ENCODE measurements around the gene SHC3.

The SHC3 gene

DNA sequence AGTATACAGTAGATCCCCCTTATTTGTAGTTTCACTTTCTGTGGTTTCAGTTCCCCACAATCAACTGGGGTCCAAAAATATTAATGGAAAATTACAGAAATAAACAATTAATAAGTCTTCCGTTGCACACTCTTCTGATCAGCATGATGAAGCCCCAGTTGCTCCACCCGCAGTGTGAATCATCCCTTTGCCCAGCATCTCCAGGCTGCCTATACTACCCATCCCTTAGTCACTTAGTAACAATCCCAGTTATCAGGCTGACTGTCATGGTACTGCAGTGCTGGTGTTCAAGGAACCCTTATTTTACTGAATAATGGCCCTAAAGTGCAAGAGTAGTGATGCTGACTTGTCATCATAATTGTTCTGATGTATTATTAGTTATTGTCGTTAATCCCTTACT, 28.9 kb downstream of the SHC3 start:
- Histone ChIP-seq H4K8ac (ENCODE audit: low read depth, low read length) (no peak overlapping the region), H3K36me3 (ENCODE audit: control insufficient read depth in 1 of 2, insufficient read depth in 2 of 2, low read length in 2 of 2) (no peaks in the 10 kb centered on the region), H2AK5ac (ENCODE audit: low read length) (no peak overlapping the region), H3K27ac (ENCODE audit: low read depth, low read length) (no peak overlapping the region), H4K91ac (ENCODE audit: low read depth, low read length) (no peak overlapping the region), H3K4me2 (ENCODE audit: low read length) (no peak overlapping the region), H2BK120ac (ENCODE audit: insufficient read depth, low read length, poor library complexity) (no peak overlapping the region), H3K79me2 (ENCODE audit: control insufficient read depth, insufficient read depth, low read length, poor library complexity) (no peaks in the 10 kb centered on the region), H4K12ac (ENCODE audit: low read depth, low read length) (no peak overlapping the region), H3K9ac (ENCODE audit: low read length) (no peak overlapping the region), H2AFZ (ENCODE audit: insufficient read depth, low read length, poor library complexity) (no peak overlapping the region), H3K4me3 (ENCODE audit: low read depth, low read length) (no peak overlapping the region), H3K9me3 (ENCODE audit: insufficient read depth, low read depth, low read length) (no peaks in the 10 kb centered on the region), H3K14ac (ENCODE audit: low read length) (no peak overlapping the region), H3K4ac (ENCODE audit: low read depth, low read length) (no peak overlapping the region), H2BK12ac (ENCODE audit: low read length) (no peak overlapping the region), H3K23ac (ENCODE audit: low read length) (no peak overlapping the region), H2BK5ac (ENCODE audit: low read depth, low read length, poor library complexity) (no peak overlapping the region), H3K4me1 (ENCODE audit: control insufficient read depth in 1 of 2, insufficient read depth in 2 of 2, low read length in 2 of 2) (no peaks in the 10 kb centered on the region), H3K18ac (ENCODE audit: low read length) (no peak overlapping the region), H3K27me3 (ENCODE audit: insufficient read depth, low read length) (no peaks in the 10 kb centered on the region), H3K79me1 (ENCODE audit: low read length) (no peaks in the 10 kb centered on the region)
- peak; percentile 53 to 64 for DNase-seq
- WGBS (ENCODE audit: extremely low coverage, insufficient coverage, insufficient read length) = no CpG with 5 or more reads among the region's 3 CpGs

DNA sequence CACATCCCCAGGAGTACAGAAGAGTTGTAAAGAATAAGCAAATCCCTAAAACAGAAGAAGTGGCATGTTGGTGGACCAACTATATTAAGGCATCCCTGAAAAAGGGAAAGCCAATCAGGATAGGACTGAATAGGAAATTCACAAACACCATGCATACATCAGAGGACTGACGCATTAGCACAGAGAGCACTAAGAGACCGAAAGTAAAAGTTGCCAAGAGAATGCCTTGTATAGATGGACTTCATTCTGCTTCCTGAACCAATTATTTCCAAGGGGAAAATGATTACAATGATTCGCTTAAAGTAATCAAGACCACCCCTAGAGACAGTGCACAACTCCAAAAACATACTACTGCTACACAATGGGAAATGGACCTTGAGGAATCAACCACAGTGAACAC, 33.5 kb downstream of the SHC3 start:
- H3K14ac ChIP-seq (ENCODE audit: low read length) = no peak overlapping the region
- no peaks in the 10 kb centered on the region for H3K36me3 ChIP-seq (ENCODE audit: control insufficient read depth in 1 of 2, insufficient read depth in 2 of 2, low read length in 2 of 2)
- H4K91ac ChIP-seq (ENCODE audit: low read depth, low read length) = no peak overlapping the region
- no peak overlapping the region for H2BK5ac ChIP-seq (ENCODE audit: low read depth, low read length, poor library complexity)
- DNase-seq = no peak
- H3K18ac ChIP-seq (ENCODE audit: low read length) = no peak overlapping the region
- no peak overlapping the region for H3K27ac ChIP-seq (ENCODE audit: low read depth, low read length)
- no peak overlapping the region for H2AFZ ChIP-seq (ENCODE audit: insufficient read depth, low read length, poor library complexity)
- H3K4me2 ChIP-seq (ENCODE audit: low read length) = no peak overlapping the region
- H3K4me3 ChIP-seq (ENCODE audit: low read depth, low read length) = no peak overlapping the region
- H3K23ac ChIP-seq (ENCODE audit: low read length) = no peak overlapping the region
- H4K12ac ChIP-seq (ENCODE audit: low read depth, low read length) = no peak overlapping the region
- H3K9me3 ChIP-seq (ENCODE audit: insufficient read depth, low read depth, low read length) = no peaks in the 10 kb centered on the region
- WGBS (ENCODE audit: extremely low coverage, insufficient coverage, insufficient read length) = no CpG with 5 or more reads among the region's 3 CpGs
- no peak overlapping the region for H2AK5ac ChIP-seq (ENCODE audit: low read length)
- H3K4ac ChIP-seq (ENCODE audit: low read depth, low read length) = no peak overlapping the region
- H2BK12ac ChIP-seq (ENCODE audit: low read length) = no peak overlapping the region
- H2BK120ac ChIP-seq (ENCODE audit: insufficient read depth, low read length, poor library complexity) = no peak overlapping the region
- no peak overlapping the region for H4K8ac ChIP-seq (ENCODE audit: low read depth, low read length)
- no peaks in the 10 kb centered on the region for H3K4me1 ChIP-seq (ENCODE audit: control insufficient read depth in 1 of 2, insufficient read depth in 2 of 2, low read length in 2 of 2)
- H3K79me1 ChIP-seq (ENCODE audit: low read length) = no peaks in the 10 kb centered on the region
- no peaks in the 10 kb centered on the region for H3K27me3 ChIP-seq (ENCODE audit: insufficient read depth, low read length)
- H3K79me2 ChIP-seq (ENCODE audit: control insufficient read depth, insufficient read depth, low read length, poor library complexity) = no peaks in the 10 kb centered on the region
- no peak overlapping the region for H3K9ac ChIP-seq (ENCODE audit: low read length)

DNA sequence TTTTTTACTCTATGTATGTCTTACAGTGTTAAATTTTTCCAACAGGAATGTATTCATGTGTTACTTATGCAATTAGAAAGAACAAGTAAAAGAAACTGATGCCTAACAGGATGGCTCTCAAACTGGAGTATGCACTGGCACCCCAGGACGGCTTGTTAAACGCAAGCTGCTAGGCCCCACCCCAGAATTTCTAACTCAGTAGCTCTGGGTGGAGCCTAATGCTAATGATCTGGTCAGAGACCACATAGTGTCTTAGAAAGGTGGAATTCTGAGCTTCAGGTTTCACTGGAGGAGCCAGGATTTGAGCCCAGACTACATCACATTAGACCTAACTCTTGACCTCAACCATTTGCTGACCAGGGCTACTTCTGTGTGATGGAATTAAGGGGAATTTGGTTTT, 34.4 kb downstream of the SHC3 start:
- Histone ChIP-seq H4K8ac (ENCODE audit: low read depth, low read length) (no peak overlapping the region), H3K79me1 (ENCODE audit: low read length) (no peaks in the 10 kb centered on the region), H3K23ac (ENCODE audit: low read length) (no peak overlapping the region), H2AK5ac (ENCODE audit: low read length) (no peak overlapping the region), H3K36me3 (ENCODE audit: control insufficient read depth in 1 of 2, insufficient read depth in 2 of 2, low read length in 2 of 2) (no peaks in the 10 kb centered on the region), H3K27ac (ENCODE audit: low read depth, low read length) (no peak overlapping the region), H3K9me3 (ENCODE audit: insufficient read depth, low read depth, low read length) (no peaks in the 10 kb centered on the region), H3K18ac (ENCODE audit: low read length) (no peak overlapping the region), H3K79me2 (ENCODE audit: control insufficient read depth, insufficient read depth, low read length, poor library complexity) (no peaks in the 10 kb centered on the region), H4K91ac (ENCODE audit: low read depth, low read length) (no peak overlapping the region), H2BK5ac (ENCODE audit: low read depth, low read length, poor library complexity) (no peak overlapping the region), H3K14ac (ENCODE audit: low read length) (no peak overlapping the region), H3K27me3 (ENCODE audit: insufficient read depth, low read length) (no peaks in the 10 kb centered on the region), H2BK120ac (ENCODE audit: insufficient read depth, low read length, poor library complexity) (no peak overlapping the region), H2BK12ac (ENCODE audit: low read length) (no peak overlapping the region), H3K4ac (ENCODE audit: low read depth, low read length) (no peak overlapping the region), H4K12ac (ENCODE audit: low read depth, low read length) (no peak overlapping the region), H3K4me1 (ENCODE audit: control insufficient read depth in 1 of 2, insufficient read depth in 2 of 2, low read length in 2 of 2) (no peaks in the 10 kb centered on the region), H3K4me2 (ENCODE audit: low read length) (no peak overlapping the region), H2AFZ (ENCODE audit: insufficient read depth, low read length, poor library complexity) (no peak overlapping the region), H3K4me3 (ENCODE audit: low read depth, low read length) (no peak overlapping the region), H3K9ac (ENCODE audit: low read length) (no peak overlapping the region)
- WGBS (ENCODE audit: extremely low coverage, insufficient coverage, insufficient read length) = no CpG with 5 or more reads among the region's 2 CpGs
- no peak for DNase-seq

DNA sequence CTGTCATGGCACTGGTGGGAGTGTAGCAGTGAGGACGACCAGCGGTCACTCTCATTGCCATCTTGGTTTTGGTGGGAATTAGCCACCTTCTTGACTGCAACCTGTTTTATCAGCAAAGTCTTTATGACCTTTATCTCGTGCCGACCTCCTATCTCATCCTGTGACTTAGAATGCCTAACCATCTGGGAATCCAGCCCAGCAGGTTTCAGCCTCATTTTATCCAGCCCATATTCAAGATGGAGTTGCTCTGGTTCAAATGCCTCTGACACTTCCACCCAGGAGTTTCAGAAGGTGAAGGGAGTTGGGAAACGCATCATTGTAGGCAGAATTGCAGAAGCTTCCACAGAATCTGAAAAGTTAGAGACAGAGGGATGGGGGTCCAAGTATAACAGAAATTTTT, 35.4 kb downstream of the SHC3 start:
- DNase-seq = peak; percentile 74 to 85
- Histone ChIP-seq H3K79me1 (ENCODE audit: low read length) (no peaks in the 10 kb centered on the region), H3K9ac (ENCODE audit: low read length) (no peak overlapping the region), H3K4me1 (ENCODE audit: control insufficient read depth in 1 of 2, insufficient read depth in 2 of 2, low read length in 2 of 2) (peaks cover 0 to 3% of the 10 kb centered on the region in 2 experiments), H3K36me3 (ENCODE audit: control insufficient read depth in 1 of 2, insufficient read depth in 2 of 2, low read length in 2 of 2) (no peaks in the 10 kb centered on the region), H3K9me3 (ENCODE audit: insufficient read depth, low read depth, low read length) (no peaks in the 10 kb centered on the region), H2BK12ac (ENCODE audit: low read length) (no peak overlapping the region), H3K79me2 (ENCODE audit: control insufficient read depth, insufficient read depth, low read length, poor library complexity) (no peaks in the 10 kb centered on the region), H3K27me3 (ENCODE audit: insufficient read depth, low read length) (no peaks in the 10 kb centered on the region), H4K91ac (ENCODE audit: low read depth, low read length) (no peak overlapping the region), H2BK120ac (ENCODE audit: insufficient read depth, low read length, poor library complexity) (no peak overlapping the region), H3K23ac (ENCODE audit: low read length) (no peak overlapping the region), H3K4me3 (ENCODE audit: low read depth, low read length) (no peak overlapping the region), H3K4me2 (ENCODE audit: low read length) (no peak overlapping the region), H2AFZ (ENCODE audit: insufficient read depth, low read length, poor library complexity) (no peak overlapping the region), H3K14ac (ENCODE audit: low read length) (no peak overlapping the region), H2BK5ac (ENCODE audit: low read depth, low read length, poor library complexity) (no peak overlapping the region), H3K27ac (ENCODE audit: low read depth, low read length) (no peak overlapping the region), H2AK5ac (ENCODE audit: low read length) (no peak overlapping the region), H4K8ac (ENCODE audit: low read depth, low read length) (no peak overlapping the region), H3K18ac (ENCODE audit: low read length) (no peak overlapping the region), H4K12ac (ENCODE audit: low read depth, low read length) (no peak overlapping the region), H3K4ac (ENCODE audit: low read depth, low read length) (no peak overlapping the region)
- no CpG with 5 or more reads among the region's 5 CpGs for WGBS (ENCODE audit: extremely low coverage, insufficient coverage, insufficient read length)

All from trophoblast cell (in vitro differentiated cells and primary cell).